ENCODE data around the gene NPAS3.

NPAS3 gene

GRCh38 chr14:33675415-33676130, 736.9 kb downstream of the NPAS3 start:
- no peak for TF ChIP-seq CTCF (IDR thresholded peaks at IDR 0.05; ENCODE audit: control extremely low read depth, extremely low read depth, low read depth, missing control alignments)
- POLR2A ChIA-PET = no interaction called here
- CTCF ChIA-PET = interaction anchor here (1.1 to 1.8 kb wide), 5 partner anchors 10 to 117 kb away, joined by 3 to 5 read pairs (median 4); no protein-coding TSS in a partner anchor
- DNase-seq (ENCODE audit: extremely low spot score) = no peak

GRCh38 chr14:33676135-33676566, 737.5 kb downstream of the NPAS3 start:
- no peak for TF ChIP-seq CTCF (IDR thresholded peaks at IDR 0.05; ENCODE audit: control extremely low read depth, extremely low read depth, low read depth, missing control alignments)
- ChIA-PET CTCF (interaction anchor here (0.8 to 1.8 kb wide), 6 partner anchors 9 to 116 kb away, joined by 3 to 5 read pairs (median 4); no protein-coding TSS in a partner anchor), POLR2A (no interaction called here)
- no peak for DNase-seq (ENCODE audit: extremely low spot score)

- ChIA-PET POLR2A (no interaction called here), CTCF (interaction anchor here (0.8 to 1.8 kb wide), 4 partner anchors 9 to 21 kb away, joined by 3 to 4 read pairs (median 4); no protein-coding TSS in a partner anchor)
- TF ChIP-seq CTCF (IDR thresholded peaks at IDR 0.05; ENCODE audit: control extremely low read depth, extremely low read depth, low read depth, missing control alignments) = no peak
- DNase-seq (ENCODE audit: extremely low spot score) = no peak
These were observed 738.2 kb downstream of the NPAS3 start for GRCh38 chr14:33676891-33677290.

- ChIA-PET POLR2A (no interaction called here), CTCF (interaction anchor here (0.8 kb wide), 1 partner anchor 10 kb away, joined by 4 read pairs; no protein-coding TSS in a partner anchor)
- DNase-seq (ENCODE audit: extremely low spot score) = no peak
- no peak for TF ChIP-seq CTCF (IDR thresholded peaks at IDR 0.05; ENCODE audit: control extremely low read depth, extremely low read depth, low read depth, missing control alignments)
These were observed 739.3 kb downstream of the NPAS3 start for GRCh38 chr14:33678005-33678404.

GRCh38 chr14:33679025-33679424, 740.3 kb downstream of the NPAS3 start:
- ChIA-PET POLR2A (no interaction called here), CTCF (no interaction called here)
- no peak for DNase-seq (ENCODE audit: extremely low spot score)
- no peak for TF ChIP-seq CTCF (IDR thresholded peaks at IDR 0.05; ENCODE audit: control extremely low read depth, extremely low read depth, low read depth, missing control alignments)

GRCh38 chr14:33679461-33680225, 741.0 kb downstream of the NPAS3 start:
- ChIA-PET POLR2A (no interaction called here), CTCF (no interaction called here)
- no peak for DNase-seq (ENCODE audit: extremely low spot score)
- no peak for TF ChIP-seq CTCF (IDR thresholded peaks at IDR 0.05; ENCODE audit: control extremely low read depth, extremely low read depth, low read depth, missing control alignments)
